IMR-90 (cell line): ENCODE measurements around the gene MLLT1. TPM values are rescaled to one million over a fixed set of nuclear protein-coding genes. Genes with fewer than 3 reads are reported as not detected.

Source experiments
- ATAC-seq: fragments of 200-7000 bp; cut with Tn5 transposase; 2 replicates; pipeline ENCODE4 v1.9.1; 2020; ENCODE audit warnings: low read depth, mild to moderate bottlenecking, moderate library complexity
- BruUV-seq: library from RNA; stranded (reverse); fragments of 400-500 nt; replicated peaks from 2 replicates; lab custom pipeline; 2021; lab: Mats Ljungman, UMichigan
- CTCF ChIA-PET: fragments of 300-600 bp; formaldehyde crosslinking; extraction: SDS; loops from one replicate; lab custom pipeline; 2021; ENCODE audit warnings: antibody characterized with exemption; lab: Yijun Ruan, JAX
- POLR2A ChIA-PET: fragments of 300-600 bp; sonication (Branson Sonifier 250); formaldehyde crosslinking; loops from one replicate; lab custom pipeline; 2022; ENCODE audit warnings: antibody characterized with exemption; ENCODE audit not compliant: unreplicated experiment; lab: Charles Lee
- DNase-seq: peaks from one replicate; pipeline ENCODE4 v3.0.0; 2013
- H2AFZ ChIP-seq: replicated peaks from 2 replicates; pipeline ENCODE3; 2013; ENCODE audit warnings: low read length, mild to moderate bottlenecking; ENCODE audit not compliant: poor library complexity
- H2AK5ac ChIP-seq: 2 replicates; pipeline ENCODE4 v1.6.1; 2013; ENCODE audit warnings: low read depth, low read length, inconsistent platforms
- H2AK9ac ChIP-seq: replicated peaks from 2 replicates; pipeline ENCODE3; 2013; ENCODE audit warnings: mild to moderate bottlenecking, low read depth, low read length, moderate library complexity; ENCODE audit not compliant: poor library complexity
- H2BK120ac ChIP-seq: 2 replicates; pipeline ENCODE4 v1.6.1; 2013; ENCODE audit warnings: low read depth, low read length, inconsistent platforms
- H2BK15ac ChIP-seq: 3 replicates; pipeline ENCODE4 v1.6.1; 2013; ENCODE audit warnings: low read depth, low read length, inconsistent platforms
- H2BK20ac ChIP-seq: 2 replicates; pipeline ENCODE4 v1.6.1; 2013; ENCODE audit warnings: low read depth, mild to moderate bottlenecking, inconsistent platforms, low read length, moderate library complexity
- H2BK5ac ChIP-seq: 2 replicates; pipeline ENCODE4 v1.6.1; 2013; ENCODE audit warnings: mild to moderate bottlenecking, low read depth, low read length, inconsistent platforms; ENCODE audit not compliant: poor library complexity, severe bottlenecking
- H3K14ac ChIP-seq: replicated peaks from 2 replicates; pipeline ENCODE4 v1.6.1; 2013; ENCODE audit warnings: low read depth, low read length, inconsistent platforms
- H3K18ac ChIP-seq: 2 replicates; pipeline ENCODE4 v1.6.1; 2013; ENCODE audit warnings: low read depth, low read length, control low read depth
- H3K23ac ChIP-seq: 2 replicates; pipeline ENCODE4 v1.6.1; 2013; ENCODE audit warnings: low read depth, low read length, inconsistent platforms
- H3K27ac ChIP-seq: 2 replicates; pipeline ENCODE4 v1.5.1; 2013; ENCODE audit warnings: mild to moderate bottlenecking, control low read depth, low read length; ENCODE audit not compliant: insufficient read depth
- H3K27me3 ChIP-seq: 2 replicates; pipeline ENCODE4 v1.6.1; 2013; ENCODE audit warnings: low read length; ENCODE audit not compliant: control insufficient read depth, insufficient read depth
- H3K36me3 ChIP-seq: 2 replicates; pipeline ENCODE4 v1.6.1; 2013; ENCODE audit warnings: low read length, mixed read lengths; ENCODE audit not compliant: control insufficient read depth, insufficient read depth
- H3K4ac ChIP-seq: 2 replicates; pipeline ENCODE4 v1.6.1; 2013; ENCODE audit warnings: low read depth, low read length, inconsistent platforms
- H3K4me1 ChIP-seq: 2 replicates; pipeline ENCODE4 v1.6.1; 2013; ENCODE audit warnings: low read length, mixed read lengths; ENCODE audit not compliant: control insufficient read depth, insufficient read depth
- H3K4me2 ChIP-seq: 2 replicates; pipeline ENCODE4 v1.6.1; 2013; ENCODE audit warnings: low read depth, mild to moderate bottlenecking, control low read depth, low read length, moderate library complexity
- H3K4me3 ChIP-seq: 2 replicates; pipeline ENCODE4 v1.5.1; 2013; ENCODE audit warnings: low read depth, mild to moderate bottlenecking, control low read depth, low read length, moderate library complexity; ENCODE audit not compliant: insufficient read depth
- H3K56ac ChIP-seq: 2 replicates; pipeline ENCODE4 v1.6.1; 2013; ENCODE audit warnings: low read length, inconsistent platforms; ENCODE audit not compliant: insufficient read depth; ENCODE audit errors: extremely low read depth
- H3K79me1 ChIP-seq, 2 experiments: 2 replicates each; pipeline ENCODE4 v1.6.1; 2013; ENCODE audit warnings: low read length in 2 of 2, inconsistent platforms in 1 of 2, low read depth in 1 of 2
- H3K9ac ChIP-seq: 2 replicates; pipeline ENCODE4 v1.6.1; 2013; ENCODE audit warnings: low read depth, low read length, control low read depth
- H3K9me1 ChIP-seq: 2 replicates; pipeline ENCODE4 v1.6.1; 2013; ENCODE audit warnings: low read length, inconsistent platforms; ENCODE audit not compliant: insufficient read depth
- H3K9me3 ChIP-seq: 2 replicates; pipeline ENCODE4 v1.6.1; 2013; ENCODE audit warnings: low read length; ENCODE audit not compliant: control insufficient read depth, insufficient read depth
- H4K20me1 ChIP-seq: 2 replicates; pipeline ENCODE4 v1.6.1; 2013; ENCODE audit warnings: low read length, inconsistent platforms; ENCODE audit not compliant: insufficient read depth
- H4K5ac ChIP-seq: 2 replicates; pipeline ENCODE4 v1.6.1; 2013; ENCODE audit warnings: mild to moderate bottlenecking, low read depth, low read length, control low read depth
- H4K8ac ChIP-seq, 2 experiments: 2 replicates each; pipeline ENCODE4 v1.6.1; 2013; ENCODE audit warnings: low read depth in 2 of 2, low read length in 2 of 2, control low read depth in 1 of 2, inconsistent platforms in 1 of 2
- H4K91ac ChIP-seq: 2 replicates; pipeline ENCODE4 v1.6.1; 2013; ENCODE audit warnings: low read depth, low read length, inconsistent platforms; ENCODE audit not compliant: insufficient read depth
- BHLHE40 ChIP-seq: fragments of 150-350 bp; IDR thresholded peaks from 2 replicates; pipeline ENCODE4 v1.6.1; 2016; ENCODE audit warnings: mild to moderate bottlenecking, low read depth, low read length
- CEBPB ChIP-seq: IDR thresholded peaks from 2 replicates; pipeline ENCODE4 v1.6.1; 2012; ENCODE audit warnings: low read depth, low read length, improper control_type of control experiment
- CHD1 ChIP-seq: IDR thresholded peaks from 2 replicates; pipeline ENCODE4 v1.6.1; 2012; ENCODE audit warnings: low read depth, low read length, improper control_type of control experiment
- CTCF ChIP-seq: conservative IDR thresholded peaks from 2 replicates; pipeline ENCODE4 v1.5.1; 2012; ENCODE audit warnings: mild to moderate bottlenecking, low read depth, low read length, improper control_type of control experiment
- ELK1 ChIP-seq: fragments of 150-350 bp; IDR thresholded peaks from 2 replicates; pipeline ENCODE4 v1.6.1; 2016; ENCODE audit warnings: low read depth, mild to moderate bottlenecking, low read length, moderate library complexity, borderline replicate concordance
- FOS ChIP-seq: fragments of 150-350 bp; IDR thresholded peaks from 2 replicates; pipeline ENCODE4 v1.6.1; 2016; ENCODE audit warnings: low read depth, low read length
- MAFK ChIP-seq: IDR thresholded peaks from 2 replicates; pipeline ENCODE4 v1.6.1; 2012; ENCODE audit warnings: low read depth, low read length, improper control_type of control experiment
- MAZ ChIP-seq: IDR thresholded peaks from 2 replicates; pipeline ENCODE4 v1.6.1; 2012; ENCODE audit warnings: low read depth, mild to moderate bottlenecking, low read length, improper control_type of control experiment, moderate library complexity, borderline replicate concordance
- MXI1 ChIP-seq: IDR thresholded peaks from 2 replicates; pipeline ENCODE4 v1.6.1; 2012; ENCODE audit warnings: low read depth, mild to moderate bottlenecking, low read length, moderate library complexity, borderline replicate concordance
- NFE2L2 ChIP-seq: fragments of 150-350 bp; IDR thresholded peaks from 2 replicates; pipeline ENCODE4 v1.6.1; 2016; ENCODE audit warnings: low read depth, mild to moderate bottlenecking, low read length
- POLR2A ChIP-seq: IDR thresholded peaks from 2 replicates; pipeline ENCODE4 v1.6.1; 2012; ENCODE audit warnings: mild to moderate bottlenecking, low read depth, low read length
- RAD21 ChIP-seq: IDR thresholded peaks from 2 replicates; pipeline ENCODE4 v1.6.1; 2012; ENCODE audit warnings: low read length, improper control_type of control experiment
- RCOR1 ChIP-seq: IDR thresholded peaks from 2 replicates; pipeline ENCODE4 v1.6.1; 2012; ENCODE audit warnings: mild to moderate bottlenecking, low read length, improper control_type of control experiment; ENCODE audit not compliant: insufficient replicate concordance
- RFX5 ChIP-seq: IDR thresholded peaks from 2 replicates; pipeline ENCODE4 v1.8.0; 2012; ENCODE audit warnings: low read depth, mild to moderate bottlenecking, low read length, moderate library complexity
- SMC3 ChIP-seq: fragments of 150-350 bp; IDR thresholded peaks from 2 replicates; pipeline ENCODE4 v1.6.1; 2016; ENCODE audit warnings: low read depth, mild to moderate bottlenecking, antibody characterized with exemption, low read length, moderate library complexity
- USF2 ChIP-seq: fragments of 150-350 bp; IDR thresholded peaks from 2 replicates; pipeline ENCODE4 v1.6.1; 2017; ENCODE audit warnings: mild to moderate bottlenecking, antibody characterized with exemption, low read length, low read depth
- WGBS, 2 experiments: methylation state at CpG; one replicate each; pipeline versions ENCODE4 v1.1.5 to v1.1.7; 2013; ENCODE audit warnings: missing lambda C conversion rate in 2 of 2; ENCODE audit not compliant: insufficient read length in 1 of 2; ENCODE audit errors: extremely low coverage in 2 of 2; 5-methylcytosine and 5-hydroxymethylcytosine counted together
- dilution Hi-C: fragments of 300-500 bp; cut with HindIII; formaldehyde crosslinking; loops from one replicate; pipeline ENCODE4 v1.14.3; 2018; ENCODE audit warnings: low sequenced_read_pairs; ENCODE audit not compliant: unreplicated experiment
- in situ Hi-C: fragments of 300-500 bp; cut with MboI; formaldehyde crosslinking; loops from 3 replicates; pipeline ENCODE4 v1.14.3; 2019; ENCODE audit warnings: low sequenced_read_pairs, inconsistent platforms, mixed read lengths
- intact Hi-C: fragments of 100-400 bp; cut with micrococcal nuclease; formaldehyde crosslinking; loops from 2 replicates; pipeline ENCODE4 v1.10.0; 2022
- polyA plus RNA-seq, 3 experiments: library from polyadenylated mRNA; depleted of rRNA; stranded (reverse); fragments of >200 nt; gene quantifications; 2 replicates each; pipeline ENCODE4 v1.2.3, GENCODE V29; 2012; ENCODE audit warnings: low replicate concordance in 1 of 3
- total RNA-seq: library from RNA; depleted of rRNA; stranded (reverse); fragments of >200 nt; gene quantifications from 2 replicates; pipeline ENCODE4 v1.2.3, GENCODE V29; 2012

MLLT1 gene
- total and polyA plus RNA-seq, 2 of the 4 experiments (the other 2 are of a cell fraction): 1.3 to 30.6 TPM

DNA sequence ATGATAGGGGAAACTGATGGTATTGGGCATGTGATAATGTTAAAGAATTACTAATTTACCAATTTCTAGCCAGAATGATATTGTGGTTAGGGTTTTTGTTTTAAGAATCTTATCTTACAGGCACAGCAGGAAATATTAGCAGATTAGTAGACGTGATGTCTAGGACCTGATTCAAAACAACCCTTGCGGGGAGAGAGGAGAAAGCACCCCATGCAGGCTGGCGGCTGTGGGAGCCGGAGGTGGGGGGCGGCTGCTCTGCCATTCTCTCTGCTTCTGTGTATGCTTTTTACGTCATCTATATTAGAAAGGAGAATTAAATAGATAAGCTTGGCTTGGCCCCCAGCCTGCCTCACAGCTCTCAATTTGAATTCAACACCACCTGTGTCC is 41.5 kb downstream of the MLLT1 start:
- Histone ChIP-seq H3K4ac (no peak overlapping the region), H3K27me3 (no peaks in the 10 kb centered on the region), H4K20me1 (peaks cover 92% of the 10 kb centered on the region), H4K8ac (no peak overlapping the region), H3K36me3 (peaks cover 2% of the 10 kb centered on the region; the same call in 1 of the 2 replicates), H2AK5ac (no peak overlapping the region), H2BK20ac (no peak overlapping the region), H2BK120ac (no peak overlapping the region), H3K9ac (no peak overlapping the region), H4K5ac (no peak overlapping the region), H3K4me1 (peaks cover 30% of the 10 kb centered on the region), H3K4me3 (no peak overlapping the region), H3K9me3 (no peaks in the 10 kb centered on the region), H3K9me1 (peaks cover 45% of the 10 kb centered on the region), H3K27ac (no peak overlapping the region), H2AFZ (no peak overlapping the region), H4K91ac (no peak overlapping the region), H2AK9ac (no peak overlapping the region), H3K23ac (no peak overlapping the region), H2BK5ac (no peak overlapping the region), H3K18ac (no peak overlapping the region), H3K79me1 (peaks cover 42 to 92% of the 10 kb centered on the region in 2 experiments), H3K56ac (no peak overlapping the region), H3K14ac (no peak overlapping the region), H3K4me2 (no peak overlapping the region), H2BK15ac (no peak overlapping the region)
- in situ Hi-C loops: no loop called here
- POLR2A ChIA-PET: no interaction called here
- DNase-seq: no peak
- no CpG with 5 or more reads among the region's 6 CpGs for WGBS, 2 experiments
- BruUV-seq: no TSS peak
- dilution Hi-C loops: no loop called here
- intact Hi-C loops: no loop called here
- no peak for ATAC-seq
- no peak for TF ChIP-seq ELK1
- no peak for TF ChIP-seq RAD21
- no peak for TF ChIP-seq MXI1
- TF ChIP-seq MAZ: no peak
- no peak for TF ChIP-seq CTCF
- no peak for TF ChIP-seq RFX5
- TF ChIP-seq SMC3: no peak
- TF ChIP-seq USF2: no peak
- no peak for TF ChIP-seq BHLHE40
- TF ChIP-seq POLR2A: no peak
- no peak for TF ChIP-seq CHD1
- no peak for TF ChIP-seq RCOR1
- TF ChIP-seq CEBPB: no peak
- TF ChIP-seq FOS: no peak
- no peak for TF ChIP-seq MAFK
- TF ChIP-seq NFE2L2: no peak
- CTCF ChIA-PET: interaction anchor here (1.0 kb wide), 1 partner anchor 17 kb away, joined by 3 read pairs; no protein-coding TSS in a partner anchor
